Stimulated activated memory B cell treated with anti-CD40 and anti-IgM and Interleukin-4, amounts not matched to agents 10 μg/mL and 1 μg/mL and 100 μg/mL, for 72 hours (primary cell): ENCODE measurements around the gene FOXK1.

ENCODE experiments used
- ATAC-seq: fragments of 150-1000 bp; cut with Tn5 transposase; 2 replicates; pipeline ENCODE4 v1.10.0; 2021
- H3K27ac Mint-ChIP-seq: one replicate; pipeline ENCODE4 v1.8.0; 2022; ENCODE audit warnings: mild to moderate bottlenecking, mixed read lengths
- H3K27me3 Mint-ChIP-seq: one replicate; pipeline ENCODE4 v1.8.0; 2022; ENCODE audit warnings: mixed read lengths
- H3K36me3 Mint-ChIP-seq: one replicate; pipeline ENCODE4 v1.8.0; 2022; ENCODE audit warnings: mixed read lengths
- H3K4me1 Mint-ChIP-seq: one replicate; pipeline ENCODE4 v1.8.0; 2022; ENCODE audit warnings: mixed read lengths
- H3K4me3 Mint-ChIP-seq: one replicate; pipeline ENCODE4 v1.8.0; 2022; ENCODE audit warnings: mild to moderate bottlenecking, moderate library complexity, mixed read lengths
- H3K9me3 Mint-ChIP-seq: one replicate; pipeline ENCODE4 v1.8.0; 2022; ENCODE audit warnings: mixed read lengths

The FOXK1 gene

DNA sequence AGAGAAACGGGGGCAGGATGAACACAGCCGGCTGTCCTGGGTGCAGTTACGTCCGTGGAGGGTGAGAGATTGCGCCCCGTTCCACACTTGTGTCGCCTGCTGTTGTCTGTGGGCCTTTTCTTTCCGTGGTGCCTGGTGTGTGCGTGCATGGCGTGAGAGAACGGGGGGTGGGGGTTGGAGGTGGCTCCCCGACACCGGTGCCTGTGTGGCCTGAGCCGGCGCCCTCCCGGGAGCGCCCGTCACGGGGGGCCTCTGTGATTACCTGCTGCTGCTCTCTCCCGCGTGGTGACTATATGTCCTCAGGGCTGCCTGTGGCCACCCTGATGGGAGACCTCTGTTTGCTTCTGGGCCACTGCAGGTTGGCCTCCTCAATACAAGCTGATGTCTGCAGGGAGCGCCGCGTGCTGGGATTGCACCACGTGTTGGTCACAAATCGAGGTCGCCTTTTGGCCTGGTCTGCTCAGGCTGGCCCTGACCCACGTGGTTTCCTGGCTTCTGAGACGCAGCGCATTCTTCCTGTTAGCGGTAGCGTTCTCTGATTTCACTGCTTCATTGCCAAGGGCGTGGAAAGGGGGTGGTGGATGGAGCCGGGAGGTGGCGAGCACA is 82.4 kb downstream of the FOXK1 start:
- Mint-ChIP-seq H3K27me3 (no peaks in the 10 kb centered on the region), H3K4me1 (no peaks in the 10 kb centered on the region), H3K4me3 (peak overlapping the region; percentile 39), H3K9me3 (no peaks in the 10 kb centered on the region), H3K27ac (no peak overlapping the region), H3K36me3 (peaks cover 37% of the 10 kb centered on the region)
- ATAC-seq = no peak

DNA sequence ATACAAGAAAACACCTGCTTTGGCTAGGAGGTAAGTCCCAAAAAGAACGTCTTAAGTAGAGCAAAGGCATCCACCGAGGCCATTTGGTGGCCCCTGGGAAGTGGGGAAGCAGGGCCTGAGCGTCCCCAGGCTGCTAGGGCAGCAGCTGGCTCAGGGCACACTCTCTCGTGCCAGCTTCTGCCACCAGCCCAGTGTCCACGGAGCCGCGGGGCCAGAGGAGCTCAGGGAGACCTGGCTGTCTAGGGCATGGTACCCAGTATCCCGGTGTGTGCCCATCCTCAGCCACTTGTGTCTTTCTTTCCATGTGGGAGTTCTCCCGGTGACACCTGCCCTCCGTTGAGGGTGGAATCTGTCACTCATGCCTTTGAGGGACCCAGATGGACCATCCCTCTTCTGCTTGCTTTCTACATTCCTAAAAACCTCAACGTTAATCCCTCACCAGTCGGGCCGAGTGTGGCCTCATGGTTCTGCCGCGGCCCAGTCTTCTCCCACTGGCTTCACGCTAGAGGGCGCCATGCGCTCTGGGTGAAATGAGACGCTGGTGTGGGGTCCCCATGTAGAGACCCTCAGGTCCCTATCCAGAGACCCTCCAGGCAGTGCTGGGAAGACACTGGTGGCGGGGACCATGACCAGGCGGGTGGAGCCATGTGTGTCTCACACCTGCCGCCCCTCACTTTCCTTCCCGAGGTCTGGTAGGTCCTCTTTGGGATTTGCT is 83.8 kb downstream of the FOXK1 start:
- H3K27ac Mint-ChIP-seq = no peak overlapping the region
- no peaks in the 10 kb centered on the region for H3K9me3 Mint-ChIP-seq
- peaks cover 24% of the 10 kb centered on the region for H3K36me3 Mint-ChIP-seq
- H3K4me1 Mint-ChIP-seq = no peaks in the 10 kb centered on the region
- ATAC-seq = no peak
- H3K4me3 Mint-ChIP-seq = no peak overlapping the region
- H3K27me3 Mint-ChIP-seq = no peaks in the 10 kb centered on the region

DNA sequence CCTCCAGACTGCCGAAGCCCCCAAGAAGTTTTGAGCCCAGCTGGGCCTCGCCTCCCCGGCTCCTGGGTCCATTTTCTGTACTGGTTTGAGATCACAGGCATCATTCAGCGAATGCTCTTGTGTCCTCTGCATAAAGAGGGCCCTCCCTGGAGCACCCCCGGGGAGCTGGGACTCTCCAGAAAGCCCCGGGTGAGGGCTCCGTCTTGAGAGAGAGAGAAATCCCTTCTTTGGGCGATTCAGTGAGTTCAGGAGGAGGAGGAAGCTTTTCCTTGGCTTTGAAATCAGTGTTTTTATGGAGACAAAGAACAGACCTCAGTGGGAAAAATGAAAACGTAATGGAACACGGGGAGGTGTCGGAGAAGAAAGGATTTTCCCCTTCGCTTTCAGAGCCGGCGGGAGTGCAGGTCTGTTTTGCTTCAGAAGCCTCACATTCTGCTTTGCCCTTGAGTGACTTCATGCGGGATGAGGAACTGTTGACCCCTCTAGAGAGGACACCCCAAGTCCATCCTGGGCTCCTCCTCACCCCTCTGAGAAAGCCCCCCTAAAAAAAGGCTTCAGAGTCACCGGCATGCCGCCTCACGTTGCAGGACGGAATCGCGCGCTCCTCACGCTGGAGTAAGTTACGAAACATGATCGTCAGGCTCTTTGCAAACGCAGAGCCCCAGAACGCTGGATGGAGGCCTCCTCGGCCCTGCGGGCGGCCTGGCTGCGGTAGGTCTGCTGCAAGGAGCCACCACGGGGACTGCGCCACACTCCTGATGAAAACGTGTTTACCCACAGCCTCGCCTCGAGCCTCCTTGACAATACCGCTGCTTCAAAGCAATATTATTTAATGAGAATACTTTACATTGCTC is 84.8 kb downstream of the FOXK1 start:
- no peaks in the 10 kb centered on the region for H3K9me3 Mint-ChIP-seq
- H3K4me1 Mint-ChIP-seq = no peaks in the 10 kb centered on the region
- no peak for ATAC-seq
- H3K4me3 Mint-ChIP-seq = no peak overlapping the region
- H3K36me3 Mint-ChIP-seq = peaks cover 15% of the 10 kb centered on the region
- H3K27ac Mint-ChIP-seq = no peak overlapping the region
- H3K27me3 Mint-ChIP-seq = no peaks in the 10 kb centered on the region

DNA sequence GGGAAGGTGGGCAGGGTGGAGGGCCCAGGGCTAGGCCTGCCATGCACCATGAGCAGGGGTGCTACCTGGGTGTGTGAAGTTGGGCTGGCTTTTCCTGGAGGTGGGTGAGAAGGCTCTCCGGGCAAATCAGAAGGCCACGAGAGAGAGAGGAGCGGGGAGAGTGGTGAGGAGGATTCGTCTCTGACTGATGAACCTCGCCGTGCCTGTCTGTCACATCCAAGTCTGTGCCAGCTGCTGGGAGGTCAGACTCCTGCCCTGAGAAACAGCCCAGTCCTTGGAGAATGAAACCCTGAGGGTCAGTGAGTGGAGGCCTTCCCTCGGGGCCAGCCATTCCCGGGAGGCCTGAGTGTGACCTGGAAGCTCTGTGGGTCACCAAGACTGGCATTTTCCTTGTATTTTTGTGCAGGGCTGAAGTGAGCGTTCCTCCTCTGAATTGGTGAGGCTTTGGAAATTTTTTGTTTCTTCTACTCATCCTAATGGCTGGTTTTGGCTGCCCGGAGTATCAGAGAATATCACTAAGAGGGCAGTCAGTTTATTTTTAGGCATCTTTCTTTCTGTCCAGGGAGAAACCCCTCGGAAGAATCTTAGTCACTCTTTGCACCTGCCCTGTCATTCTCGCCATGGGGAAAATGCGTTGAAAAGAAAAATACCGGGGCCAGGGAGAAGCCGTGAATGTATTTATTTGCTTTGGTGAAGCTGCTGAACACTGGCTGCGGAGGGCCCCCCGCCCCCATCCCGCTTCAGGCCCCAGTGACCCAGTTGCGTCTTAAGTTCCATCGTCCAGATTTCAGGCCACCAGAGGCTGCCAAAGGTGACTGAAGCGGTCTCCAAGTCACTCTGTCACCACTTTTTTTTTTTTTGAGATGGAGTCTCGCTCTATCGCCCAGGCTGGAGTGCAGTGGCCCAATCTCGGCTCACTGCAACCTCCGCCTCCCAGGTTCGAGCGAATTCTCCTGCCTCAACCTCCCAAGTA is 86.8 kb downstream of the FOXK1 start:
- H3K27ac Mint-ChIP-seq = no peak overlapping the region
- H3K27me3 Mint-ChIP-seq = no peaks in the 10 kb centered on the region
- peaks cover 6% of the 10 kb centered on the region for H3K36me3 Mint-ChIP-seq
- no peak for ATAC-seq
- peaks cover 6% of the 10 kb centered on the region for H3K4me1 Mint-ChIP-seq
- H3K9me3 Mint-ChIP-seq = no peaks in the 10 kb centered on the region
- no peak overlapping the region for H3K4me3 Mint-ChIP-seq

DNA sequence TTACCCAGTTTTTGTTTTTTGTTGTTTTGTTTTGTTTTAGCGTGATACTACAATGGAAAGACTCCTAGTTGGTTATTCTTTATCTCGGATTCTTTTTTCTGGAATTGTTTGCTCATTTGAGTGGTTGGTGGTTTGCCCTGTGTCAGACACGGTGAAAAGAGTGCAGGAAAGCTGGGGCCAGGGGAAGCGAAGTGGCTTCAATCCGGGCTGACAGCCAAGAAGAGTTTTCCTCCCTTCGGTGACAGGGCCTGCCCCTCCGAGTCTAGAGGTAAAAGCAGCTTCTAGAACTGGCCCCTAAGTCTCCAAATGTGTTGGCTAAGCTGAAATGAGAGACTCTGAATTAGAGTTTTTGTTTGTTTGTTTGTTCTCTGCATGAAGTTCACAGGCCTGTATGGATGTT is 87.7 kb downstream of the FOXK1 start:
- H3K4me3 Mint-ChIP-seq = no peak overlapping the region
- no peaks in the 10 kb centered on the region for H3K27me3 Mint-ChIP-seq
- no peaks in the 10 kb centered on the region for H3K9me3 Mint-ChIP-seq
- no peak overlapping the region for H3K27ac Mint-ChIP-seq
- peaks cover 14% of the 10 kb centered on the region for H3K4me1 Mint-ChIP-seq
- ATAC-seq = no peak
- H3K36me3 Mint-ChIP-seq = peaks cover 3% of the 10 kb centered on the region

DNA sequence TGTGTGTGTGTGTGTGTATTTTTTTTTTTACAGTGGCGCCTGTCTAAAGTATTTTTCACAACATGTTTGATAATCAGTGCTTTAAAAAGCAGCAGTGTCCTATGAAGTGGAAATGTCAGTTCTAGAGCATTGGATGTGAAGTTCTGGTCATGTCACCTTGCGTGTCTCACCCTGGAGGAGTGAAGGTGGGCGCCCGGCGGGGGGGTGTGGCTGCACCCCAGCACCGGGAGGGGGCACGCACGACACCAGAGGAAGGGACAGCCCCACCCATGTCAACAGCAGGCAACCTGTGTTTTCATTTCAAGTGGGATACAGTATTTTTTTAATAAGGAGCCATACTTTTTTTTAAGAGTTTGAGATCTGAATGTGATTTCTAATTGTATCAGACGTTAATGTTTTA is 88.8 kb downstream of the FOXK1 start:
- H3K4me3 Mint-ChIP-seq = no peak overlapping the region
- H3K27ac Mint-ChIP-seq = peak overlapping the region; percentile 10
- H3K36me3 Mint-ChIP-seq = no peaks in the 10 kb centered on the region
- H3K9me3 Mint-ChIP-seq = no peaks in the 10 kb centered on the region
- H3K4me1 Mint-ChIP-seq = peaks cover 19% of the 10 kb centered on the region
- no peaks in the 10 kb centered on the region for H3K27me3 Mint-ChIP-seq
- ATAC-seq = no peak

DNA sequence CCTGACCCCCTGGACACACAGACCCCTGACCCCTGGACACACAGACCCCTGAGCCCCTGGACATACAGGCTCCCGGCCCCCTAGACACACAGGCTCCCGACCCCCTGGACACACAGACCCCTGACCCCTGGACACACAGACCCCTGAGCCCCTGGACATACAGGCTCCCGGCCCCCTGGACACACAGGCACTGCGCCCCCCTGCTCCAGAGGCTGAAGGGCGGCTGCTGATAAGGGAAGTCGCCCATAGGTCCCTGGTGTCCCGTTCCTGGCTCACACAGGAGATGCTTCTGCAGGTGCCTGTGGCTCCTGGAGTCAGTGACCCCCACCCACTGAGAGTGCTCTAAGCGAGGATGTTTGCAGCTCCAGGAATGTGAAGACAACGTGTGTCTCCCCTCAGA is 89.6 kb downstream of the FOXK1 start:
- no peaks in the 10 kb centered on the region for H3K36me3 Mint-ChIP-seq
- no peaks in the 10 kb centered on the region for H3K27me3 Mint-ChIP-seq
- H3K27ac Mint-ChIP-seq = no peak overlapping the region
- no peaks in the 10 kb centered on the region for H3K9me3 Mint-ChIP-seq
- no peak overlapping the region for H3K4me3 Mint-ChIP-seq
- ATAC-seq = no peak
- H3K4me1 Mint-ChIP-seq = peaks cover 27% of the 10 kb centered on the region

DNA sequence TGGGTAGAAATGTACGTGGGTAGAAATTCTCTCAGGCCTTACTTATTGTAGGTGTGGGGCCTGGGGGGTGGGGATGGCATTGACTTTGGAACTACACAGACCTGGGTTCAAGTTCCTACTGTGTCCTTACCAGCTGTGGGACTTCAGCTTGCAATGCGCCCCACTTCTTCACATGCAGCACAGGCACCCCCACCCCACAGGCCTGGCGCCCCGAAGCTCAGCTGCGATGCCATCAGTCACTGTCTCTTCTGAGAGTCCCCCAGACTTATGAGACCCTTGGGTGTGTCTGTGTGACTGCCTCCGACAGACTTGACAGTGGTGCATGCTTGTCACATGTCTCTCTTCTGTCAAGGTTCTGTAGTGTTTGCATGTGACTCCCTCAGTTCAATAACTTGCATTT is 90.2 kb downstream of the FOXK1 start:
- Mint-ChIP-seq H3K9me3 (no peaks in the 10 kb centered on the region), H3K4me3 (no peak overlapping the region), H3K36me3 (no peaks in the 10 kb centered on the region), H3K27ac (no peak overlapping the region), H3K27me3 (no peaks in the 10 kb centered on the region), H3K4me1 (peaks cover 31% of the 10 kb centered on the region)
- no peak for ATAC-seq

DNA sequence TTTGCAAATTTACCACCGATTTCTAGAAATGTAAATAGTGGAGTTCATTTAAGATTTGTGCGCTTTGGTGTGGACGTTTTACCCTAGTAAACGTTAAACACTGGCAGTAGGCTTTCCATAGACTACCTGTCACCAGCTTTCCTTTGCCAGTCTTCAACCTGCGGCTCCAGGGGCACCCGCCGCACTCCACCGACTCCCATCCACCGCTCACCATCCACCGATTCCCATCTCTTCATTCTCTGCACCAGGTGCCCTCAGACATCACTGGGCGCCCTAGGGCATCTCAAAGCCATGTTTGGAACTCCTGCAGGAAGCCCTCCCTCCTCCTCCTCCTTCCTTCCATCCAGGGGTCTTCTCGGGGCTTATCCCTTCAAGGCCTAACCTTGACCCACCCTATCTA is 91.9 kb downstream of the FOXK1 start:
- H3K9me3 Mint-ChIP-seq = no peaks in the 10 kb centered on the region
- no peaks in the 10 kb centered on the region for H3K27me3 Mint-ChIP-seq
- H3K4me1 Mint-ChIP-seq = peaks cover 43% of the 10 kb centered on the region
- ATAC-seq = no peak
- H3K27ac Mint-ChIP-seq = peak overlapping the region; percentile 95
- peak overlapping the region; percentile 97 for H3K4me3 Mint-ChIP-seq
- H3K36me3 Mint-ChIP-seq = peaks cover 8% of the 10 kb centered on the region

DNA sequence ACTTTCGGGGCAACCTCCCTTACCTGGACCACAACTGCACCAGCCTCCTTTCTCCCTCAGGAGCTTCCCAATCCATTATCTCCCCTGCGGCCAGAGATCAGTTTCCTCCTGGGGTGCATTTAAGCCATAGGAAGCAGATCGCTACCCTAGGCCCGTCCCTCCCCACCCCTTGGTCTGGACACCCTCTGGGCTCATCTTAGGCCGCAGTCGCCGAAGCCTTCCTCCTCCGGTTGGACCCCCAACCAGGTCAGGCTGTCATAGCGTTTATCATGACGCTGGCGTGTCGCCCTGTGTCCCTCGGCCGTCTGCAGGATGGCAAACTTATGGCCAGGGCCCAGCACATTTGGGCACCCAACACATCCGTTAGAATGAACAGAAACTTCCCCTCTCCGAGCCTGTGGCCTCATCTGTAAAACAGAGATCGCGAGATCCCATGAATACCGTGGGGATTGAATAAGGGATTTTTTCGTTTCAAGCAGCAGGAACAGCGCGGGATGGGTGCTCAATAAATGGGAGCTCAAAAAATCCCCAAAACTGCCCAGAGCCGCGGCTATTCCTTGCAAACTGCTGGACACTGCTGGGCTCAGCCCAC is 92.7 kb downstream of the FOXK1 start:
- peaks cover 8% of the 10 kb centered on the region for H3K36me3 Mint-ChIP-seq
- H3K27me3 Mint-ChIP-seq = no peaks in the 10 kb centered on the region
- H3K4me3 Mint-ChIP-seq = peak overlapping the region; percentile 97
- H3K4me1 Mint-ChIP-seq = peaks cover 43% of the 10 kb centered on the region
- peak overlapping the region; percentile 95 for H3K27ac Mint-ChIP-seq
- no peaks in the 10 kb centered on the region for H3K9me3 Mint-ChIP-seq
- ATAC-seq = peak; percentile 46

DNA sequence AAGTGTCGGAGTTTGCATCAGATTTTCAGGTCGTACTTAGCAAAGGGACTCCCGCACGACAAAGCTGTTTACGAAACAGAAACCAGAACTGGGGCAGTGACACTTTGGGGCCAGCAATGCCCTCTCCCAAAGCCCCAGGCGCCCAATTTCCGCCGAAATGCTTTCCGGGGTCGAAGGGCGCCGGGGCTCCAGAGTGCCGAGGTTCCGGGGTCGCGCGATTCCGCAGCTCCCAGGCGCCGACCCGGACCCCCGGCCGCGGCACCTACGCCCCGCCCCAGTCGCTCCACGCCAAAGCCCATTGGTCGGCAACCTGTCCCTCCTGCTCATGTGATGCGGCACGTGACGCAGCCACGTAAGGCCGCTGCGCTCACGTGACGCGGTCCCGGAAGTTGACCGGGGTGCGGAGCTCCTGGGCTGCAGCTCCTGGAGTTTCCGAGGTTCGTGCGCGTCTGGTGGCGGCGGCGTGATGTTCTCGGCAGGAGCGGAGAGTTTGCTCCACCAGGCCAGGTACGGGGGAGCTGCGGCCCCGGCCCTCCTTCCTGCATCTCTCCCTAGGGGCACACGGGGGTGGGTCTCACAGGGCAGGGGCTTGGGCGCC is 93.3 kb downstream of the FOXK1 start, which contains the start of gene AP5Z1:
Gene AP5Z1 (plus strand): TSS at position 374 of the 598 bp plus-strand sequence. CDS start 93 bp downstream, at position 467.
- Mint-ChIP-seq H3K27ac (peak within 1 kb of the TSS; percentile 95), H3K9me3 (no peaks in the 10 kb centered on the region), H3K27me3 (no peaks in the 10 kb centered on the region), H3K4me1 (peaks cover 43% of the 10 kb centered on the region), H3K4me3 (peak within 1 kb of the TSS; percentile 97), H3K36me3 (peaks cover 8% of the 10 kb centered on the region)
- peak; percentile 98 for ATAC-seq

DNA sequence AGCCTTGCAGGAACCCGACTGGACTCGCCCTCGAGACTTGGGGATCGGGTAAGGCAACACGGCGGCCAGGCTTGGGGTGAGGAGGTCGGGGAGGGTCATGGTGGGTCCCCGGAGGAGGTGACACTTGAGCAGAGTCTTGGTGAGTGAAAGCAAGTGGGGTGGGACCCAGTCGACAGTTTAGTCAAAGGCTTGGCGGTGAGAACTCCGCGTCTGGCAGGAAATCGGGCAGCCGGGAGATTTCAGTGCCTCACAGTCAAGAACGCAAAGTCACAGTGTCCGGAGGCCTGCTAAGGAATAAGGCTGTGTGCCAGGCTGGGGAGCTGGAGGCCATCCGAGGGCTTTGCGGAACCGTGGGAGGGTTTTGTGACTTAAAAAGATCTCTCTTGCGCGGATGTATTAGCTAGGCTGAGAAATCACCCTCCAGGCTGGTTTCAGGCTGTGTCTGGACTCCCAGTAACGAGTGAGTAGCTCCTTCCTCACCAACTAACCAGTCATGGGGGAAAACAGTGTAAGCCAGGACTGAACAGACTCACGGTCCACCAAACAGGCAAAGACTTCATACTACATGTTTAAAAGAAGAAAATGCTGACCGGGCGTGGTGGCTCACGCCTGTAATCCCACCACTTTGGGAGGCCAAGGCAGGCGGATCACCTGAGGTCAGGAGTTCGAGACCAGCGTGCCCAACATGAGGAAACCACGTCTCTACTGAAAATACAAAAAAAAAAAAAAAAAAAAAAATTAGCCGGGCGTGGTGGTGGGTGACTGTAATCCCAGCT is 93.9 kb downstream of the FOXK1 start:
- H3K4me3 Mint-ChIP-seq = peak overlapping the region; percentile 97
- H3K36me3 Mint-ChIP-seq = peaks cover 11% of the 10 kb centered on the region
- no peak for ATAC-seq
- H3K27me3 Mint-ChIP-seq = no peaks in the 10 kb centered on the region
- H3K27ac Mint-ChIP-seq = peak overlapping the region; percentile 95
- H3K4me1 Mint-ChIP-seq = peaks cover 43% of the 10 kb centered on the region
- H3K9me3 Mint-ChIP-seq = no peaks in the 10 kb centered on the region

DNA sequence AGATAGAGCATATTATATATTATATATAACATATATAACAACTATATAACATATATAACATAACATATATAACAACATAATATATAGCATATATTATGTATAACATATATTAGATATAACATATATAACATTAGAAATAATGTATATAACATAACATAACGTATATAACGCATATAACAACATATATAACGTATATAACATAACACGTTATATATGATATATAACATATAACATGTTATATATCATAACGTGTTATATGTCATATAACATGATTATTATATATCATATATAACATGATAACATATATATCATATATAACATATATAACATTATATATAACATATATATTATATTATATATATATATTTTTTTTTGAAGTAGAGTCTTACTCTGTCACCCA is 97.0 kb downstream of the FOXK1 start:
- no peak overlapping the region for H3K4me3 Mint-ChIP-seq
- H3K27me3 Mint-ChIP-seq = no peaks in the 10 kb centered on the region
- H3K27ac Mint-ChIP-seq = no peak overlapping the region
- ATAC-seq = no peak
- peaks cover 20% of the 10 kb centered on the region for H3K36me3 Mint-ChIP-seq
- H3K4me1 Mint-ChIP-seq = peaks cover 35% of the 10 kb centered on the region
- H3K9me3 Mint-ChIP-seq = no peaks in the 10 kb centered on the region
